ENCODE results near the gene CCDC32.

Gene CCDC32

DNA sequence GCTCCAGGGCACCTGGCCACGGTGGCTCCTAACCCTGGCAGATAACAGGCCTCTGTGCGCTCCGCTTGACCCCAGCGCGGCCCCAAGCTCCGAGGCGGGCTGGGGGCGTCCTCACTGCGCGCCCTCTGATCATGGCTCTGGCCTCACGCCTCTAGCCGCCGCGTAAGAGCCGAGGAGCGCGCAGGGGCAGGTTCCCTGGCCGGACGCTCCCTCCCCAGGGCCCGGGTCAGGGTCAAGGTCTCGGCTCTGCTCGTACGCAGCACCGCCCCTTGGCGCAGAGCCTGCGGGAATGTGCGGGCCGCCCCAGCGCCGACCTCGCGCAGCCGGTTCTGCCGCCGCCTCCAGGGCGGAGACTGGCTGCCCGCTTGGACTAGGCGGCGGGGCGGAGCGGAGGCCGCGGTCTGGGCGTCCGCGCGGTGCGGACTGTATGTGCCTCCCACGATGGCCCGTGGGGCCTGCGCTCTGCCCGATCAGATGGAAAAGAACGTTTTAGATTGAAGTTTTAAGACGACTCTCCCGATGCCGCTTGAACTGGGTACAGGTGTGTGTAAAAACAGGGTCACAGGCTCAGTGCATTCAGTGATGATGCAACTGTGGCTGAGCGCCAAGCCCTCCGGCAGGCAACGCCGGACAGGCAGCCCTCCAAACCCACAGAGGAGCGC lies 53.2 kb downstream of the CCDC32 start:
- no peak for DNase-seq

DNA sequence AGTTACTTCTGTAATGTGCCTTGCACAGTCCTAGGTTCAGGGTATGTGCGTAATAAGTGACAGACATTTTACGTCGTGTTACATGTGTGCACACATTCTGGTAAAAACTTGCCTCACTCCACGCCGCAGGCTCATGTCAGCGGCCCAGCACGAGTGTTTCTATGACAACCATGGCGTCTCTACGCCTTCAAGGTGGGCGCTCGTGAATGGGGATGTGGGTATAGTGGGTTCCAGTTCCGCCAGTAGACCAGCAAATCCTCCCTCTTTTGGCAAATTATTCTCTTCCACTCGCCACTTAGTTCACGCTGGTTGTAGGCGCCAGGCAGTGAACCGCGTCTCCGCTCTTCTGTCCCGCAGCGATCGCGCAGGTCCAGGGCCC lies 53.8 kb downstream of the CCDC32 start:
- DNase-seq = no peak

DNA sequence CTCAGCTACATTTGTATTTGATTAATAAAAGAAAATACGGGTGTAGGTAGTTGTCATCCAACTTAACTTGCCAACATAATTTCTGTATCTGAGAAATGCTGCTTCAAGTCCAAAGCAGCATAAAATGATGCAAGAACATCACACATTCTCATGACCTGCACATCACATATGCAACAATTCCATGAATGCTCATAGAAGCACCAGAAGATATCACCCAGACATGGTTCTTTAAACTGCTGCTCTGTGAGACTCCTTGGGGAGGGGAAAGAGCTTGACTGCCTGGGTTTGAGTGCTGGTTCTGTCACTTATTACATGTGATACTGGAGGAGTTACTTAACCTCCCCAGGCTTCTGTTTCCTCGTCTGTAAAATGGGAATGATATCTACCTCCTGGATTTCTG lies 54.6 kb downstream of the CCDC32 start:
- DNase-seq = no peak

DNA sequence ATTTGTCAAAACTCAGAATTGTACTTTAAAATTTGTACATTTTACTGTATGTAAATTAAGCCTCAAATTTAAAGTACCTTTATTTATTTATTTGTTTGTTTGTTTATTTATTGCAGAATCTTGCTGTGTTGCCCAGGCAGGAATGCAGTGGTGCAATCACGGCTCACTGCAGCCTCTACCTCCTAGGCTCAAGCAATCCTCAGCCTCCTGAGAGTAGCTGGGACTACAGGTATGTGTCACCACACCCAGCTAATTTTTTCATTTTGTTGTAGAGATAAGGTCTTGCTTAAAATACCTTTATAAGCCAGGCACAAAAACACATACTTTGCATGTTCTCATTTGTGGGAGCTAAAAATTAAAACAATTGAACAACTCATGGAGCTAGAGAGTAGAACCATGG lies 56.6 kb downstream of the CCDC32 start:
- DNase-seq = no peak

GRCh38 chr15:40506964-40507571 lies 57.8 kb downstream of the CCDC32 start:
- peak; percentile 13 for DNase-seq
